ENCODE data around the gene CDX2. TPM values are rescaled to one million over a fixed set of nuclear protein-coding genes. Genes with fewer than 3 reads are reported as not detected.

The CDX2 gene
- total RNA-seq, 4 donors from 2014 or later: 0.17 TPM; not detected in 3

DNA sequence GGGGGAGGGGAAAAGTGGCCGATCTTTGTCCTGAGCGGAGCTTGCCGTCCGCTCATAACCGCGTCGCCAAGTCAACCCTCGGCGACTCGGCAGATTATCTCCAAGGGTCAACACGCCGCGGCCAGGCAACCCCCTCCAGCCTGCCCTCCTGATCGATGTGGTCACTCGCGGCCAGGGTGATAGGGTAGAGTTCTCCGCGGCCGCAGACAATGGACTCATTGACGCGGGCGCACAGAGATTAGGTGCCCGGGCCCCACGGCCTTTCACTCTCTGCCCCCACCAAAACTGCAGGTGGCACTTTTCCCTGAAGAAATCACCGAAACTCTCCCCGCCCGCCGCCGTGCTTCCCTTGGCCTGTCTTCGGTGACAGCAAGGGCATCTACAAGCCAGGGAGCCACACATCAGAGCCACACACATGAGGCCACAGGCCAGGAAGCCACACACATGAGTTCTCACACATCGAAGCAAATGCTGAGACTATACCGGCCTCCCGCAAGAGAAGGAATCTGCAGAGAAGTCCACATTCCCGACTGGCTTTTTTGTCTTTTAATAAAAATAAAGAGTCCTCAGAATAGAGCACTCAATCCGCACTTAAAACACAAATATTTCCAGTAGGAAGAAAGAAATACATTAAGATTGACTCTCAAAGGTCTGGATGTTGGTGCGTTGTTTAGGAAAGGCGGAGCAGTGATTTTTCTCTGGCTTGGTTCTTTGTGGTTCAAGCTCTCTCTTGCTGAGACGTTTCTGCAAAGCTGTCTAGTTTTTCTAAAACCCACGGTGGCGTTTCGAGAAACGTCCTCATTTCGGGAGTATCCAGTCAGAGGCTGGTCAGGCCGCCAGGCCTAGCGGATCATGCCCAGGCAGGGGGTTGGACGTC is 50.8 kb downstream of the CDX2 start:
- Histone ChIP-seq H3K4me3 (peak overlapping the region in 2 of 4 donors; percentile 13 to 23), H3K36me3 (no peaks in the 10 kb centered on the region), H3K27ac (replicated peaks in 1 of 4) (no peak overlapping the region), H3K27me3 (peaks cover 0 to 100% (median 76%) of the 10 kb centered on the region in 4 donors), H3K9me3 (no peaks in the 10 kb centered on the region), H3K4me1 (peaks cover 25 to 60% (median 55%) of the 10 kb centered on the region in 4 donors)
- WGBS: 8% methylated on average over 32 of the region's 46 CpGs
- DNase-seq (ENCODE audit: extremely low spot score): no peak
- intact Hi-C loops (cut with DNase I): no loop called here
- TF ChIP-seq EP300 (IDR thresholded peaks at IDR 0.05): no peak

DNA sequence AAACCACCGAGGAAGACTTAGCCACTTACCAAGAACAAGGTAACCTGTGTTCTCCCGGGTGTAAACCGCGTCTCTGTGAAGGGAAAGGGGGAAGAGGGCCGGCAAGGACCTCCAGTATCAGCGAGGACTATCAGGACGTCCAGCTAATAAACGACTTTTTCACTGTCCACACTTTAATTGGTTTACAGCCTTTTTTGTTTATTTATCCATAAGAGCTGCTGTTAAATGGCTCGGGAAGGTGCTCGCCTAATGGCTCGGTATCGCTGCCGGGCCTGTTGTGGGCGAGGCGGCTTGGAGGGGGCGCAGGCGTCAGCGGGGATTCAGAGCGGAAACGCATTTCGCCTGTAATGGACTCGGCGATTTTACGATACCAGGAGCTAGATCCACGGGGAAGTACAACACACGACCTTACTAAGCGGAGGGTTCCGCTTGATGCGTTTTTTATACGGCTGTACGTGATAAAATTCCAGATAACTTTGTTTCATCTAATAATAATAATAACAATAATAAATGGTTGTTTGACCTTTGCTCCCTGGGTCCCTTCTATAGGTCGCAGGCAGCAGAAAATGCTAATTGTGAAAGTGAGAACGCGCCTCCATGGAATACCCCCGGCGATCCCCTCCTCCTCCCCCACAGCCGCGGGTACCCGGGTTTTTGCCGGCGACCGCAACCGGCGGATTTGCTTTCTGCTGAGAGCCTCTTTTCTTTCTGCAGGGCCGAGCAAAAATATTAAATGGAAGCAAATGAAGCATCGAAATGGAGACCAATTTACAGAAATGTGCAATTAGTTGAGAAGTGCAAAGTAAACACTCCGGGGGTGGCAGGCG is 51.8 kb downstream of the CDX2 start:
- Histone ChIP-seq H3K27me3 (peaks cover 0 to 100% (median 68%) of the 10 kb centered on the region in 4 donors), H3K36me3 (no peaks in the 10 kb centered on the region), H3K4me3 (peak overlapping the region in 2 of 4 donors; percentile 13 to 23), H3K27ac (replicated peaks in 1 of 4) (no peak overlapping the region), H3K4me1 (peaks cover 25 to 54% (median 53%) of the 10 kb centered on the region in 4 donors), H3K9me3 (no peaks in the 10 kb centered on the region)
- no peak for TF ChIP-seq POLR2A (IDR thresholded peaks at IDR 0.05; ENCODE audit: low read depth)
- TF ChIP-seq, protein P1, sequence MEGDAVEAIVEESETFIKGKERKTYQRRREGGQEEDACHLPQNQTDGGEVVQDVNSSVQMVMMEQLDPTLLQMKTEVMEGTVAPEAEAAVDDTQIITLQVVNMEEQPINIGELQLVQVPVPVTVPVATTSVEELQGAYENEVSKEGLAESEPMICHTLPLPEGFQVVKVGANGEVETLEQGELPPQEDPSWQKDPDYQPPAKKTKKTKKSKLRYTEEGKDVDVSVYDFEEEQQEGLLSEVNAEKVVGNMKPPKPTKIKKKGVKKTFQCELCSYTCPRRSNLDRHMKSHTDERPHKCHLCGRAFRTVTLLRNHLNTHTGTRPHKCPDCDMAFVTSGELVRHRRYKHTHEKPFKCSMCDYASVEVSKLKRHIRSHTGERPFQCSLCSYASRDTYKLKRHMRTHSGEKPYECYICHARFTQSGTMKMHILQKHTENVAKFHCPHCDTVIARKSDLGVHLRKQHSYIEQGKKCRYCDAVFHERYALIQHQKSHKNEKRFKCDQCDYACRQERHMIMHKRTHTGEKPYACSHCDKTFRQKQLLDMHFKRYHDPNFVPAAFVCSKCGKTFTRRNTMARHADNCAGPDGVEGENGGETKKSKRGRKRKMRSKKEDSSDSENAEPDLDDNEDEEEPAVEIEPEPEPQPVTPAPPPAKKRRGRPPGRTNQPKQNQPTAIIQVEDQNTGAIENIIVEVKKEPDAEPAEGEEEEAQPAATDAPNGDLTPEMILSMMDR (IDR thresholded peaks at IDR 0.05): no peak
- intact Hi-C loops (cut with DNase I): no loop called here
- peak; percentile 24 for DNase-seq (ENCODE audit: extremely low spot score)
- WGBS: 4% methylated on average over 48 of the region's 48 CpGs

DNA sequence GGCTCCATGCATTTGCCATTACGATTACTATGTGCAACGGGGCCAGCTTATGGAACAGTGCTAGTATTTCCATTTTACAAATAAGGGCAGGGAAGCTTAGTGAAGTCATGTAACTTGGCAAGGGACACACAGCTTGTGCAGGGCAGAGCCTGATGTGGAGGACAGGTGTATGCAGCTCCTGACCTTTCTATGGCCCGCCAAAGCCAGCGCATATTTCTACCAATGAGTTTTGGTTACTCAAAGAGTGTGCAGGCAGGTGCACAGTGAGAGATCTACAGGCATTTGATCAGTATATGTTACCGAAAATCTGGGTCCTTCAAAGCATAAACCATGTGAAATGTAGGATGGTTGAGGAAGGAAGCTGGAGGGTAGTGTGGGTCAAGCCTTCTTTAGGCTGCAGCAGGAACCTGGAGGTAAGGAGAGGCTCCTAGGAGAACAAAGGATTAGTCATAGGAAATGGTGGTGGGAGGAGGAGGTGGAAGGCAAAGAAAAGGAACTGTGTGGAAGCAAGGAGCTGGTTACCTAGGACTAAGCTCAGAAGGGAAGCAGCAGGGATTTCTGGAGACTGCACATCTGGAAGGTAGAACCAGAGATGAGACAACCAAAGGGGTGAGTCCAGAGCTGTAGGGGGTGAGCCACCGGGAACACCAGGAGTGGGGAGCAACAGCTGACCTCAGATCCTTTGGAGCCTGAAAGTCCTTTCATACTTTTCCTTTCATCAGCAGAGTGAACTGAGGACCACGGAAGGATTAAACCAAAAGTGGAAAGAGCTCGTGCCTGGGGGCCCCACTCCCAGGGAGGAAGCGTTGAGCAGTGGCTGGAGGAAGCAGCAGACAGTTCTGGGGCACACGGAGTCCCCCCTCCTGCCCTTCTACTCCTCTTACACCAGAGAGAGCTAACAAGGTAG is 53.6 kb downstream of the CDX2 start:
- TF ChIP-seq EP300 (IDR thresholded peaks at IDR 0.05) (no peak), POLR2A (IDR thresholded peaks at IDR 0.05; ENCODE audit: low read depth) (no peak), POLR2AphosphoS5 (IDR thresholded peaks at IDR 0.05) (no peak)
- TF ChIP-seq, protein P1 (IDR thresholded peaks at IDR 0.05): no peak
- WGBS: 51% methylated on average over 10 of the region's 10 CpGs

DNA sequence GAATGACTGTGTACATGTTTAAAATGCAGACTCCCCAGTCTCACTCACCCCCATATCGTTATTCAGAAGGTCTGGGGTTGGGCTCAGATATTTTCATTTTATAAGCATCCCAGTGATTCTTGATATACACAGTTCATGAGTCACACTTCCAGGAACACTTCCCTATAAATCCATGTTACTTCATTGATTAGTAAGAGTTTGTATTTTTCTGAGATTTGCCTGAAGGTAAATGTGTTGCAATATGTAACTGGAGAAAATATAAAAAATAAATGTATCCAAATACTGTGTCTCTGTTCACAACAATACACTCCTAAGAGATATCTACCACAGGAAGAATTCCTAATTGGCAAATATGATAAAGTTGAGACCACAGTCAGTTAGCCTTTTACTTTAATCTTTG is 56.0 kb downstream of the CDX2 start:
- Histone ChIP-seq H3K27ac (replicated peaks in 1 of 4) (no peak overlapping the region), H3K27me3 (peaks cover 0 to 90% (median 33%) of the 10 kb centered on the region in 4 donors), H3K4me1 (peaks cover 0 to 15% (median 13%) of the 10 kb centered on the region in 4 donors), H3K9me3 (no peaks in the 10 kb centered on the region), H3K4me3 (no peak overlapping the region), H3K36me3 (no peaks in the 10 kb centered on the region)
- intact Hi-C loops (cut with DNase I): no loop called here
- TF ChIP-seq, protein P1 (IDR thresholded peaks at IDR 0.05): no peak
- TF ChIP-seq POLR2AphosphoS5 (IDR thresholded peaks at IDR 0.05): no peak
- no peak for TF ChIP-seq EP300 (IDR thresholded peaks at IDR 0.05)
- no peak for TF ChIP-seq POLR2A (IDR thresholded peaks at IDR 0.05; ENCODE audit: low read depth)
- WGBS: 86% methylated on average over 1 of the region's 1 CpG
- DNase-seq (ENCODE audit: extremely low spot score): no peak

More for the DNA sequence above, 53.6 kb downstream of the CDX2 start:
- Histone ChIP-seq H3K27me3 (peaks cover 0 to 93% (median 53%) of the 10 kb centered on the region in 4 donors), H3K4me1 (peaks cover 13 to 36% (median 35%) of the 10 kb centered on the region in 4 donors), H3K9me3 (no peaks in the 10 kb centered on the region), H3K4me3 (no peak overlapping the region), H3K36me3 (no peaks in the 10 kb centered on the region), H3K27ac (replicated peaks in 1 of 4) (no peak overlapping the region)
- peak; percentile 90 for DNase-seq (ENCODE audit: extremely low spot score)
- intact Hi-C loops (cut with DNase I): no loop called here

Data from esophagus muscularis mucosa (tissue), 4 donors.